HFFc6 (cell line): Measurements from ENCODE around the gene POLR2M. TPM values are rescaled to one million over a fixed set of nuclear protein-coding genes. Genes with fewer than 3 reads are reported as not detected.

Source experiments
- DNase-seq: peaks from one replicate; pipeline ENCODE4 v3.0.0-alpha.2; 2018
- H3K27ac Mint-ChIP-seq: 2 replicates; pipeline ENCODE4 v1.8.0; 2020; ENCODE audit warnings: mild to moderate bottlenecking, mixed read lengths
- H3K27me3 Mint-ChIP-seq: 2 replicates; pipeline ENCODE4 v1.8.0; 2021; ENCODE audit warnings: mild to moderate bottlenecking, moderate library complexity, mixed read lengths; ENCODE audit not compliant: insufficient read depth
- H3K36me3 Mint-ChIP-seq: 2 replicates; pipeline ENCODE4 v1.8.0; 2021; ENCODE audit warnings: low read depth, mixed read lengths
- H3K4me1 Mint-ChIP-seq: 2 replicates; pipeline ENCODE4 v1.8.0; 2020; ENCODE audit warnings: low read depth, mixed read lengths
- H3K4me3 Mint-ChIP-seq: 2 replicates; pipeline ENCODE4 v1.8.0; 2020; ENCODE audit warnings: mild to moderate bottlenecking, moderate library complexity, mixed read lengths
- H3K9me3 Mint-ChIP-seq: 2 replicates; pipeline ENCODE4 v1.8.0; 2020; ENCODE audit warnings: mild to moderate bottlenecking, mixed read lengths
- total RNA-seq, 6 experiments: library from RNA; stranded (reverse); fragmentation: NEBNext Ultra II Directional; extraction: Animal tissue kit (Norgen Biotek cat#: 25700); gene quantifications; 2 replicates in 1 of 6; 3 replicates in 5 of 6; pipeline ENCODE4 v1.2.3, GENCODE V29; 2021
- TF ChIP-seq, protein P1 (sequence below): fragments of 200-600 bp; sonication (generic); IDR thresholded peaks from 2 replicates; pipeline ENCODE4 v1.5.0; 2021; ENCODE audit warnings: antibody characterized with exemption, mild to moderate bottlenecking

POLR2M gene
- total RNA-seq, 6 experiments from 2014 or later, result 66.5 to 77.7 (median 72.1) TPM

DNA sequence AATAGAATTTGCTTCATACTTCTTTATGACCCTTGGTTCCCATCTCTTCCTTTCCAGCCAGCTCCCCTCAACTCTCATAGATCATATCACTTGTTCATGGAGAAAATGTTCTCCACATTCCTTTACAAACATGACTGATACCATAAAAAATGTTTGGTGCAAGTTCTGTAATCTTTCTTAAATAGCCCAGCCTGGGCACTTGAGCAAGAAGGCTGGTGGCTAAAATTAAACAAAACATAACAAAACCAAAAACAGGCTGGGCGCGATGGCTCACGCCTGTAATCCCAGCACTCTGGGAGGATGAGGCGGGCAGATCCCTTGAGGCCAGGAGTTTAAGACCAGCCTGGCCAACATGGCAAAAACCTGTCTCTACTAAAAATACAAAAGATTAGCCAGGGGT, 8.9 kb upstream of the POLR2M start:
- TF ChIP-seq, protein P1, sequence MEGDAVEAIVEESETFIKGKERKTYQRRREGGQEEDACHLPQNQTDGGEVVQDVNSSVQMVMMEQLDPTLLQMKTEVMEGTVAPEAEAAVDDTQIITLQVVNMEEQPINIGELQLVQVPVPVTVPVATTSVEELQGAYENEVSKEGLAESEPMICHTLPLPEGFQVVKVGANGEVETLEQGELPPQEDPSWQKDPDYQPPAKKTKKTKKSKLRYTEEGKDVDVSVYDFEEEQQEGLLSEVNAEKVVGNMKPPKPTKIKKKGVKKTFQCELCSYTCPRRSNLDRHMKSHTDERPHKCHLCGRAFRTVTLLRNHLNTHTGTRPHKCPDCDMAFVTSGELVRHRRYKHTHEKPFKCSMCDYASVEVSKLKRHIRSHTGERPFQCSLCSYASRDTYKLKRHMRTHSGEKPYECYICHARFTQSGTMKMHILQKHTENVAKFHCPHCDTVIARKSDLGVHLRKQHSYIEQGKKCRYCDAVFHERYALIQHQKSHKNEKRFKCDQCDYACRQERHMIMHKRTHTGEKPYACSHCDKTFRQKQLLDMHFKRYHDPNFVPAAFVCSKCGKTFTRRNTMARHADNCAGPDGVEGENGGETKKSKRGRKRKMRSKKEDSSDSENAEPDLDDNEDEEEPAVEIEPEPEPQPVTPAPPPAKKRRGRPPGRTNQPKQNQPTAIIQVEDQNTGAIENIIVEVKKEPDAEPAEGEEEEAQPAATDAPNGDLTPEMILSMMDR, result no peak
- no peaks in the 10 kb centered on the region for H3K9me3 Mint-ChIP-seq
- H3K27ac Mint-ChIP-seq, result no peak overlapping the region; the same call in 1 of the 2 replicates
- peak overlapping the region; percentile 34; the same call in 1 of the 2 replicates for H3K4me3 Mint-ChIP-seq
- no peaks in the 10 kb centered on the region for H3K36me3 Mint-ChIP-seq
- DNase-seq, result peak; percentile 40
- peaks cover 36% of the 10 kb centered on the region for H3K4me1 Mint-ChIP-seq
- H3K27me3 Mint-ChIP-seq, result peaks cover 11% of the 10 kb centered on the region

DNA sequence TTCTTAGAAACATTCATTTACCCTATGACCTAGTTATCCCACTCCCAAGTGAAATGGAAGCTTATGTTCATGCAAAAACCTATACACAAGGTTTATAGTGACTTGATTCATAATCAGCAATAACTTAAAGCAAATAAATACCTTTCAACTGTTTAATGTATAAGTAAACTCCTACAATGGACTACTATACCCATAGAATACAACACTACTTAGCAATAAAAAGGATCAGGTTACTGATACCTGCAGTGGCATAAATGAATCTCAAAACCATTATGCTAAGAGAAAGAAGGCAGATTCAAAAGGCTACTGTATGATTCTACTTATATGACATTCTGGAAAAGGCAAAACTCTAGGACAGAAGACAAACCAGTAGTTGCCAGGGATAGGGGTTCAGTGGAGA, 8.3 kb upstream of the POLR2M start:
- Mint-ChIP-seq H3K36me3 (no peaks in the 10 kb centered on the region), H3K27ac (no peak overlapping the region), H3K9me3 (no peaks in the 10 kb centered on the region), H3K4me1 (peaks cover 37% of the 10 kb centered on the region), H3K4me3 (no peak overlapping the region), H3K27me3 (peaks cover 11% of the 10 kb centered on the region)
- DNase-seq, result no peak
- TF ChIP-seq, protein P1, result no peak

DNA sequence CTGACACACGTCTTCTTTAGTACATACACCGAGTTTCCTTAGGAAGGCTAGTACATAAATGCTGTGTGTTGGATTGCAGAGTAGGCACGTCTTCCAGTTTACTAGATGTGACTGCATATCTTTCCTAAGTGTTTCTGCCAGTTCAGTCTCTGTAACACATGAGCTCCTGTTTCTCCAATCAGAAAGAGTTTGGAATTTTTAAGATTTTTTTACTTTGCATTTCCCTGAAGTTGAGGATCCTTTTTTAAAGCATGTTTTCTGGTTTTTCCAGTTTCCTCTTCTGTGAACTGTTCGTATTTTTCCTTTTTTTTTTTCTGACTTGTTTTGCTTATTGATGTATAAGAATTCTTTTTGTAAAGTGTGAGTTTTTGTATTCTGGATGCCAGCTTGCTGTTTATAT, 7.5 kb upstream of the POLR2M start:
- no peaks in the 10 kb centered on the region for H3K36me3 Mint-ChIP-seq
- peaks cover 11% of the 10 kb centered on the region for H3K27me3 Mint-ChIP-seq
- no peak for DNase-seq
- H3K9me3 Mint-ChIP-seq, result no peaks in the 10 kb centered on the region
- peaks cover 41% of the 10 kb centered on the region for H3K4me1 Mint-ChIP-seq
- TF ChIP-seq, protein P1, result no peak
- no peak overlapping the region for H3K27ac Mint-ChIP-seq
- H3K4me3 Mint-ChIP-seq, result no peak overlapping the region

DNA sequence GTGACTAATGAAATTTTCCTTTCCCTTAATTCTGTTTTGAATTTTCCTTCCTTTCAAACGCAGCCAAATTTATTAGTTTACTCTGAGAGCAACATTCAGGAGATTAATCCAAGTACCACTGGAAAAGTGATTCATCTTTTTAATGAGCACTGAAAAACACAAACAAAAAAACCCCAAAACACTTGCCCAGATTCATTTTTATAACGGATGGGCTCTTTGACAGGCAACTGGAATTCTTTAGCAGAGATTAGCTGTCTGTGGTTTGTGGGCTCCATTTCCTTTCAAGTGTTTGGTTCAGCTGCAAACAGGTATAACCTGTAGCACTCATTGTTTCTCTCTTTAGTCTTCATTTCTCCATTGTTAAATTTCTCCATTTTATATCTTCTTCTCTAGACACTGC, 3.1 kb upstream of the POLR2M start:
- H3K9me3 Mint-ChIP-seq, result no peaks in the 10 kb centered on the region
- no peaks in the 10 kb centered on the region for H3K36me3 Mint-ChIP-seq
- TF ChIP-seq, protein P1, result no peak

DNA sequence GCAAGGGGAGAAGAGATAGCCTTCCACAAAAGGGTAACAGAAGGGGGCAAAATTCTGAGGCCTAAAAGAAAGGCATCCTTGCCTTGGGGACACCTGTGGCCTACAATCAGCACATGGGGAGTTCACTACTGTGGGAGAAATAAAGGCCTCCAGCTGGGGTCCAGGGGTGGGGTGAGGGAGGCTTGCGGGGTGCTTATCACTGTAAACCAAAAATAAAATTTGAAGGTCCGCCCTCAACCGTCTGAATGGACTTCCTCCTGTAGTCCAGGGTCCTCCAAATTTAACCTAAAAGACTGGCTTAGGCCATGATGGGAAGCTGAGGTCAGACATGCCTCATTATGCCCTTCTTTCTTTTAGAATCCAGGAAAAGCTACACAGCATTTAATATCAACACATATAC, 2.1 kb upstream of the POLR2M start:
- no peak overlapping the region for H3K27ac Mint-ChIP-seq
- TF ChIP-seq, protein P1, result no peak
- peaks cover 10% of the 10 kb centered on the region for H3K27me3 Mint-ChIP-seq
- H3K36me3 Mint-ChIP-seq, result peaks cover 3% of the 10 kb centered on the region
- no peaks in the 10 kb centered on the region for H3K9me3 Mint-ChIP-seq
- H3K4me3 Mint-ChIP-seq, result no peak overlapping the region
- no peak for DNase-seq
- H3K4me1 Mint-ChIP-seq, result peaks cover 43% of the 10 kb centered on the region

More for the DNA sequence above, 3.1 kb upstream of the POLR2M start:
- Mint-ChIP-seq H3K4me3 (no peak overlapping the region), H3K27ac (no peak overlapping the region), H3K4me1 (peaks cover 32% of the 10 kb centered on the region), H3K27me3 (peaks cover 10% of the 10 kb centered on the region)
- DNase-seq, result peak; percentile 28
